Stimulated activated CD8-positive, alpha-beta memory T cell treated with anti-CD3 and anti-CD28 coated beads, Interleukin-15, amount 100 ng/mL, for 48 hours (primary cell): ENCODE results near the gene SH2D3C.

Source experiments
- DNase-seq, 2 donors: peaks; one replicate each; pipeline ENCODE4 v3.0.0-alpha.2; 2020; ENCODE audit warnings: low read depth in 2 of 2

SH2D3C gene

DNA sequence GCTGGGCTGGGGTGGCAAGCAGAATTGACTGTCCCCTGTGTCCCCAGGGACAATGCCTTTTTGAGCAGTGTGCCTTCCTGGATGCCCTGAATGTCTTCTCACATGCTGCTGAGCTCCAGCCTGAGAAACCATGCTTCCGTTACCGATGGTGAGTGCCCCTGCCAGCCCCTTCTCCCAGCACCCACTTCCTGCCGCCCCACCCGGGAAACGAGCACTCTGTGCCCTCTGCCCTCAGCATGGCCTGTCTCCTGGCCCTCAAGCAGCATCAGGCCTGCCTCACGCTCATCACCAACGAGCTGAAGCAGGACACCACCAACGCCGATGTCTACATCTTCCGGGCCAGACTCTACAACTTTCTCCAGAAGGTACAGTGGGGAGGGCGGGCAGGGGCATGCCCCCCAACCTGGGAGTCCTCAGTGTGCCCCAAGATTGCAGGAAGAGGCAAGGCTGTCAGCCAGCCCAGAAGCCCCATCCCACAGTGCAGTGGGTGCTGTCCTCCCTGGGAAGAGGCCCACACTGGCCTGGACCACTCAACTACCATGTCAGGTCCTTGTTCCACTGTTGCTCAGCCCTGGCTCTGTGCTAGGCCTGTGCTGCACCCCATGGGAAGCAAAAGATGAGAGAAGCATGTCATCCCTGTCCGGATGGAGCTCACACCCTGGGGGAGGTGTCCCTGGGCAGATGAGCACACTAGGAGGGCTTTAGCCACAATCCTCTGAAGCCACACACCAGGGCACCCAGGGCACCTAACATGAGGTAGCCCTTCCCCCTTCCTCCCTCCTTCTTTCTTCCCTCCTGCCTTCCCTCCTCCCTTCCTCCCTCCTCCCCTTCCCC lies 58.2 kb downstream of the SH2D3C start:
- no peak for DNase-seq

DNA sequence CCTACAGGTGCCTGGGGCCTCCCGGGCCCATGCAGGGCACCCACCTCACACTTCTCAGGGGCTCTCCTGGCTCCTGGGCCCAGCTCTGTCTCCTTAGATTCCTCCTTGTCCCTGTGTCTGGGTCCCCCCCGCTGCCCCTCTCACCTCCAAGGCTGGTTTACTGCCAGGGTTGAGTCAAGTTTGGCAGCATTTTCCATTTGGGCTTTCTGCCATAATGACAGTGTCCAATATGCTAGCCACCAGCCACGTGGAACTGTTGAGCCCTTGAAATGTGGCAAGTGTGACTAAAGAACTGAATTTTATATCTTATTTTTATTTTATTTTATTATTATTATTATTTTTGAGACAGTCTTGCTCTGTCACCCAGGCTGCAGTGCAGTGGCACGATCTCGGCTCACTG lies 60.7 kb downstream of the SH2D3C start:
- DNase-seq, result no peak

DNA sequence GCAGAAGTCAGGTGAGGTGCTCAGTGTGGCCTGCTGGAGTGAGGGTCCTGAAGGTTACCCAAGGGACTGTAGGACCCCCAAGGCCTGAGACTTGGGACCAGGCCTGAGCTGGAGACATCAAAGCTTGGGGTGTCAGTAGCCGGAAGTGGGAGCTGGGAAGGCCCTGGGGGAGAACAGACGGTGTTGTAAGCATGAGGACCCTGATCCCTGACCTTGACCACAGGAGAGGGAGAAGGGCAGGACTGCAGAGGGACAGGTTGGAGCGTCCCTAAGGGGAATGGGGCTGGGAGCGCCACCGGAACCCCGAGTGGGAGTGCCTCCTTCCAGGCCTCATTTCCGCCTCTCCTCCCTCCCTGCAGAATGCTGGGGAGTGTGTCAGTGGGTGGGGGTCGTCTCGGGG lies 62.1 kb downstream of the SH2D3C start:
- no peak for DNase-seq

DNA sequence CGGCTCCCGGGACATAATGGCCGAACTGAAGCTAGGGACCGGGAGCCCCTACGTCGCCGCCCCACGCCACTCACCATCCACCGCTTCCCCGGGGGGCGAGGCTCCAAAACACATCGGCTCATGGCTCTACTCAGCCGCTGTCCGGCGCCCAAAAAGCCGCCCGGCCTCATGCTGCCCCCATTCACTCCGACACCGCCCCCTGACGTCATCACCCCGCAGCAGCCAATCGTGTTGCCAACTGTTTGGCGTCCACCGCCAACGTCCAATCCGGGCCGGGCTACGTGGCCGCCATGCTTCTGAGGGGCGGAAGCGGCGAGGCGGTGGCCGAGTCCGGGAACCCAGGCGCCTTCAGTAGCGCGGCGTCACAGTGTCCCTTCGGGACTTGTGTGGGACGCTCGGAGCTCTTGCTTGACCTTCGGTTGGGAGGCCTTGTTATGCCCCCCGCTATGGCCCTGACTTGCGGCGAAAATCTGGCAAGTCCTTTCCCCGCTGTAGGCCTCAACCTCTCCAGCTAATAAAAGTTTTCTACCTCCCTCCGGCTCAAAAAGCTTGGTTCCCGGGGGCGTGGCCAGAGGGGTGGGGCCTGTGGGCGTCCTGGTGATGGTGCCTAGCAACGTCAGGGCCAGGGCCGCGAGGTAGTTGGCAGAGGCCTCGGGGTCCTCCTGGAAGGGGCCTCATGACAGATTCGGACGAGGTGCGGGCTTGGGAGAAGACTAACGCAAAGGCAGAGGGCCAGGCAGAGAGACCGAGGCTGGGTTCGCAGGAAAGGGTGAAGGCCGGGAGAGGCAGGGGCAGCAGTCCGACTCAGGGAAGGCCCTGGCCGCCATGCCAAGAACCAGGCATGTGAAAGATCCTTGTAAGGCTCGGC lies 62.8 kb downstream of the SH2D3C start, which contains the start of the genes PTRH1 and TTC16:
TSS of gene PTRH1 (minus strand) at position 194 of the 868 bp plus-strand sequence. CDS start at position 170, 24 bp downstream.
TSS of gene TTC16 (plus strand) at position 610 of the 868 bp plus-strand sequence. CDS start at position 677, 67 bp downstream.
- peak; percentile 95 to 96 for DNase-seq

DNA sequence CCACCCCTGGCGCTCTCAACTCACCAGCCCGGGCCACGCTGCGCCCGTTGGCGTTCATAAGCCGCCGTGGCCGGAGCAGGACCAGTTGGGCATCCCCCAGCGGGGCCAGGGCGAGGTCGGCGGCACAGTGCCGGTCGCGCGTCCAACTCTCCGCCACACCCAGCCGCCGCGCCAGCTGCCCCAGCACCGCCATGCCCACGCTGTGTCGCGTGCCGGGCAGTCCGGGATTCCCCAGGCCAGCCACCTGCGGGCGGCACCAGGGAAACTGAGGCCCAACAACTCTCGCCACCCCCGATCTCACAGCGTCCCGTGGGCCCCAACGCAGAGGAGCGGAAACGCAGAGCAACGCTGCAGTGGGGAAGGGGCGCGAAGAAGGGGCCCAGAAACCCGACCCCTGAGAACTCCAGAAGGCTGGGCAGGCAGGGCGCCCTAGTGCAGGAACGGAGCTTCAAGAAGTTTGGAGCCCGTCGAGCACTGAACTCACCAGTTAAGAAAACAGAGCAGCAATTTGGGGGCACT lies 63.5 kb downstream of the SH2D3C start:
- DNase-seq, result no peak

DNA sequence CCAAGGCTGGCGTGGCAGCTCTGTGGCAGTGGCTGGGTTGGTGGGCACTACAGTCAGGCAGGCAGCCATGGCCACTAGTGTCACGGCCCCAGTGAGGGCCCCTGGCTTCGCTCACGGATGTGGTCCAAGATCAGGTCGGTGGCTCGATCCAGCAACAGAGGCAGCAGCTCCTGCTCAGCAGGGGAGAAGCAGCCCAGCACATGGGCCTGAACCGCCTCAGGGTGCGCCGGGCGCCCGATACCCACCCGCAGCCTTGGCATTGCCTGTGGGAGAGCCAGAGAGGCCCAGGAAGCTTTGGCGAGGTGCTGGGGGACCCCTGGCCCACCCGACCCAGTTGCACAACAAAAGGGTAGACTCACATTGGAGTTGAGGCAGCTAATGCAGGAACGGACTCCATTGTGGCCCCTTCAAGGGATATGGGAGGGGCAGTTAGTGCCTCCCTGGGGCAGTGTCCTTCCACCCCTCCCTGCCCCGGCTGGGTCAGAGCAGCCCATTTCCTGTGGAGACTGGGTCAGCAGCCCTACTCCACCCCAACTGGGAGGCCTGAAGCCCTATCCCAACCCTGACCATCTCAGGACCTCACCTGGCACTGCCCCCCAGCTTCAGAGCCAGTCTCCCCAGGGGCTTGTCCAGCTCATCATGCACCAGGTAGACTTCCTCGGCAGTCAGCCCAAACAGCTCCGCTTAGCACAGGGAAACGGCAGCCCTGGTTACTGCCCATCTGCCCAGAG lies 64.3 kb downstream of the SH2D3C start:
- DNase-seq, result no peak

DNA sequence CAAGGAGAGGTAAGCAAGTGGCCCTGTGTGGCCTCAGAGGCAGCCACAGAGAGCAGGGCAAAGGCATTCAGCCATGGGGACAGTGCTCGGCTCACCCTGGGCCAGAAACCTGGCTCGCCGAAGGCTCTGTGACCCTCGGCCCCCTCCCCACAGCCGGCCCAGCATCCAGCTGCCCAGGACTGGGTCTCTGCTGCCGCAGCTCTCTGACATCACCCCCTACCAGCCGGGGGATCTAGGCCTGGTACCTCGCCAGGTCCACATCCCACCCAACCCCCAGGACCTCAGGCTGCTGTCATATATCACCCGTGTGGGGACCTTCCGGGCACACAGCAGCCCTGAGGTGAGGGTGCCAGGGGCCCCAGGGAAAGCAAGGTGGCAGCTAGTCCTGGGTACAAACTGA lies 65.6 kb downstream of the SH2D3C start:
- DNase-seq, result no peak

DNA sequence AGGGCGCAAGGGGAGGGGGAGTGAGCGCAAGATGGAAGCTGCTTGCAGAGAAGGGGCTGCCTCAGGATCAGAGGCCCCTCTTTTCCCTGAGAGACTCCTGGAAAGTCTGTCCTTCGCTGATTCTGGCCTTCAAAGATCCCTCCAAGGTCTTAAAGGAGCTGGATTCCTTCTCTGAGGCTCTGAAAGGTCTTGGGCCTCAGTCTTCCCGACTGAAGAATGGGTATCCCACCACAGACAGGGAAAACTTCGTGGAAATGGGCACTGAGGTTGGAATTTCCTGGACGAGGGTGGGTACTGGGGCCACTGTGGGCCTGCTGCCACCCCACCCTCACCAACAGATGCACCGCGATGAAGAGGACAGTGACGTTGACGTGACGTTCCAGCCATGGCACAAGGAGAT lies 66.1 kb downstream of the SH2D3C start:
- DNase-seq, result no peak

DNA sequence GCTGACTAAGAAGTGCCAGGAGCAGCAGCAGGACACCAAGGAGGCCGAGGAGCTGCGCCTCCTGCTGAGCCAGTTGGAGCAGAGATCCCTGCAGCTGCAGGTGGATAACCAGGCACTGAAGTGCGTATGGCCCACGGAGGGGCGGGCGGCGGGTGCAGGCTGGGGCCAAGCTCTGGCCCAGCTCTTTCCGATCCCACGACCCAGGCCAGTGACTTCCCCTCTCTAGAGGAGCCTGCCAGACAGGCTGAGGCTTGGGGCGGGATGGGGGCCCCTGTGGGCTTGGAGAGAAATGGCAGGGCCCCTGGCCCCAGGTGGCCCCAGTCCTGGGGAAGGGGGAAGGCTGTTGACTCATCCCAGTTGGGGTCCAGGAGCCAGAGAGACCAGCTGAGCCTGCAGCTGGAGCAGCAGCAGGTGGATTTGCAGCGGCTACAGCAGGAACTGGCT lies 66.6 kb downstream of the SH2D3C start:
- DNase-seq, result no peak

DNA sequence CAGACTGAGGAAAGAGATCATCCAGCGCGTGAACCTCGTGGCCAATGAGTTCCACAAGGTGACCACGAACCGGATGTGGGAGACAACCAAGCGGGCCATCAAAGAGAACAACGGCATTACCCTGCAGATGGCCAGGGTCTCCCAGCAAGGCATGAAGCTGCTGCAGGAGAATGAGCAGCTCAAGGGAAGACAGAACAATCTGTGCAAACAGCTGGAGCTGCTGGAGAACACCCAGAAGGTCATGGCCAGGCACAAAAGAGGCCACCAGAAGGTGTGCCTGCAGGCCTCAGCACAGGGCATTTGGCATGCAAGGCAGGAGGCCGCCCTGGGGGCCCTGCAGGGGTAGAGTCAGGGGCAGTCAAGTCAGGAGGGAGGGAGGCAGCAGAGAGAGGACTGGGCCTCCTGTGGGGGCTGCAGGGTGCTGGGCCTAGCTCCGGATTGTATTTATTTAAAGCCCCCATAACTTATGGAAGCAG lies 67.2 kb downstream of the SH2D3C start:
- DNase-seq, result no peak

DNA sequence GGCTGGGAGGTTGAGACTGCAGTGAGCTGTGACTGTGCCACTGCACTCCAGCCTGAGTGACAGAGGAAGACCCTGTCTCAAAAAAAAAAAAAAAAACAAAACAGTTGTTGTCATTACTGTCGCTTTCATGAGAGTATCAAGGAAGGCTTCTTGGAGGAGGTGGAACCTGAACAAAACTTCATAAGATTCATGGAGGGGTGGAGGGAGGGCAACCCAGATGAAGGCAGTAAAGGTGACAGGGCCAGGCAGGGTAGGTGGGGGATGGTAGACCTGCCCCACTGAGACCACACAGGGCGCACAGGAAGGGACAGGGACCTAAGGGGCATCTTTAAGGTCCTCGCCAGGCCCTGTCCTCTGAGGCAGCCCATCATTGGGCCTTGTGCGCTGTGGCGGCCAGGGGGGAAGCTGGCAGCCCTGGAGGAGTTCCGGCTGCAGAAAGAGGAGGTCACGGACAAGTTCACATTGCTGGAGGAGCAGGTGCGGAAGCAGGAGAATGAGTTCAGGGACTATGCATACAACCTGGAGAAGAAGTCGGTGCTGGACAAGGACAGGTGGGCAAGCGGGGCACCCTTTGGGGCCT lies 68.2 kb downstream of the SH2D3C start:
- DNase-seq, result no peak

DNA sequence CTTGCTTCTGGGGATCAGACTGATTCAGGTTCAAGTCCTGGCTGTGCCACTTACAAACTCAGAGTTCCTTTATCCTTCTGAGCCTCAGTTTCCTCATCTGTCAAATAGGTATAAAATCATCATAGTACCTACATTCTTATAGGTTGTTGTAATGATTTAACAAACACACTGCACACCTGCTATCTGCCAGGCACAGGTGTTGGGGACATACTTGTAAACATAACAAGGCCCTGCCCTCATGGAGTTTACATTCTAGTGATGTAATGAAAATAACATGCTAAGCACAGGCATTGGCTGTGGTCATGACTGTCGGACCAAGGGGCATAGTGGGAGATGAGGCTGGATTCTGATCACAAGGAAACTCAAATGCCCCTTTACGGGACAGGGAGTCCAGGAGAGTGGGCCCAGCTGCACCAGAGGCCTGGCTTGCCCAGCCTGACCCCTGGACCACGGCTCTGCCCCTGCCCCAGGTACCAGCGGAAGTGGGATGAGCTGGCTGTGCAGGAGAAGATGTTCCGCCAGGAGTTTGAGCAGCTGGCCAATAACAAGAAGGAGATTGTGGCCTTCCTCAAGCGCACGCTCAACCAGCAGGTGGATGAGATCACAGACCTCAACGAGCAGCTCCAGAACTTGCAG lies 69.4 kb downstream of the SH2D3C start:
- no peak for DNase-seq

DNA sequence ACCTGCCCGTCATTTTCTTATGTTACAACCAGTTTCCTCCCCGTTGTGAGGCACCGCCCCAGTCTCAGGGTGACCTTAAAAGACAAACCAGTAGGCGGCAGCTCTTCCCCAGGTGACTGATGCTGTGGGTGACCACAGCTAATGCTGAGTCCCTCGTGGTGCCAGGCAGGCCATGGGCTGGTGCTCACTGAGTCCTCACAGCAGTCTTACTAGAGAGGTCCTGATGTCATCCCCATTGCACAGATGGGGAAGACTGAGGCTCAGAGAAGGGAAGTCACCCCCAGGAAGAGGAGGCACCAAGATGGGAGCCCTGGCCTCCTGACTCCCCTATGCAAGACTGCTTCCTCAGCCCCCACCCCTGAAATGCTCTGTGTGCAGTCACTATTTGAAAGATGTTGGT lies 70.7 kb downstream of the SH2D3C start:
- peak; percentile 29 to 39 for DNase-seq

DNA sequence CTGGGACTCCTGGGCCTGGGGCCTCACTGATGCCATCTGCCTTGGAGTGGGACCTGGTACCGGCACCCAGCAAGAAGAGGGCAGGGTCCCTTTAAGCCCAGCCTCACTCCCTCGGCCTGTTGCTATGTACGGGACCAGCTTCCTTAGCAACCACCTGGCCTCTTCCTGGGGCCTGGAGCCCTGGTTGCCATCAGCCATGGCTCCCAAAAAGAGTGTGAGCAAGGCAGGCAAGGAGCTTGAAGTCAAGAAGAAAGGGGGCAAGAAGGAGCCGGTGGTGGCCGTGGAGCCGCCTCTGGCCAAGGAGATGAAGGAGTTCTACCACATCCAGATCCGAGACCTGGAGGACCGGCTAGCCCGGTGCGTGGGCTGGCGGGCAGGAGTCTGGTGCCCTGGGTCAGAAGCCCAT lies 71.6 kb downstream of the SH2D3C start, which contains the start of gene CFAP157:
TSS of gene CFAP157 (plus strand) at position 153 of the 406 bp plus-strand sequence. CDS start at position 197, 44 bp downstream.
- no peak for DNase-seq

DNA sequence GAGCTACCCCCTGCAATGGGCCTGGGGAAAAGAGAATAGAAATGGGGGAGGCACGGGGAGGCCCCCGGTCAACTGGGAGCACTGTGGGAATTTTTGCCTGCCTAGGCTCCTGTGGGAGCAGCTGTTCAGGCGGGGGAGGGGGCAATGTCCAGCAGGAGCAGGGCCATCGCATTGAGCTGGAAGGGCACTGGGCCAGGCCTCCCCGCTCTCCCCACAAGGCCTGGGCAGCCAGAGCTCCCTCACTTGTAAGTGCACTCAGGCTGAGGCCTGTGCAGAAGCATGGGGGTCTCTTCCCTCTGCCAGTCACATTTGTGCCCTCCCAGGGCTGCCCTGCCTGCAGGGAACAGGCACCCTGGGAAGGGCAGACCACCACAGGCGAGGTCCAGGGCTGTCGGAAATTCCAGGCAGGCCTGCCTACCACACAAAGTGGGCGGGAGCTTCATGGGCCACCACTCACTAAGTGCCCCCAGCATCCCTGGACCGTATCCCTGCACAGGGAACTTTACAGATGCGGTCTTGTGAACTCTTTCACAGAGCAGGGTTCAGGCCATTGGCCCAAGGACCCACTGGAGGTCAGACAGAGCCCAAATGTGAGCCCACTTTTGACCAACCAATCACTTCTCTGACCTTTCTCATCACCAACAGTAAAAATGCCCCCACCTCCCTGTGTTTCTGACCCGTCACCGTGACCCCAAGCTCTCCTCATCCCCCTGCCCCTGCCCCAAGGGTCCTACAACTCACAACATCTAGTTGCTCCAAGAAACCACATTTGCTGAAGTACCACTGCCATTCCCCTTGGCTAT lies 72.7 kb downstream of the SH2D3C start:
- no peak for DNase-seq

DNA sequence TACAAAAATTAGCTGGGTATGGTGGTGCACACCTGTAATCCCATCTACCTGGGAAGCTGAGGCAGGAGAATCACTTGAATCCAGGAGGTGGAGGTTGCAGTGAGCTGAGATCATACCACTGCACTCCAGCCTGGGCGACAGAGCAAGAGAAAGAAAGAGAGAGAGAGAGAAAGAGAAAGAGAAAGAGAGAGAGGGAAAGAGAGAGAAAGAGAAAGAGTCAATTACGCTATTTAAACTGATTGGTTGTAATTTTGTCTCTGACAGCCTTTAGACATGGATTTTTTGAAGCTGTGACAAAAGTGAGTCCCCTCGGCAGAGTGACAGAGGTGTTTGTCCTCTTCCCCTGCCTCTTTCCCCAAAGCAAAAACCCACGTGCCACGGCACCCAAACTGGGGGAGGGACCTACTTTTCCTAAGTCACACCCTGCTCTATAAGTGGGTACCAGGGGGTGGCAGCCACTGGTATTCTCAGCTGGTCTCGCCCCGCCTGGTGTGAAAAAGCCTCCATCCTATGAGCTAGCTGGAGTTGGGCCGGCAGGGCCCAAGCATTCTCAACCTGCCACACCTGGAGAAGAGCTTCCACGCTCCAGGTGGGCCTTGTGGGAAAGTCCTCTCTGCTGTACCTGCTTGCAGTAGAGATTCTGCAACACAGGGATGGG lies 75.0 kb downstream of the SH2D3C start:
- no peak for DNase-seq

DNA sequence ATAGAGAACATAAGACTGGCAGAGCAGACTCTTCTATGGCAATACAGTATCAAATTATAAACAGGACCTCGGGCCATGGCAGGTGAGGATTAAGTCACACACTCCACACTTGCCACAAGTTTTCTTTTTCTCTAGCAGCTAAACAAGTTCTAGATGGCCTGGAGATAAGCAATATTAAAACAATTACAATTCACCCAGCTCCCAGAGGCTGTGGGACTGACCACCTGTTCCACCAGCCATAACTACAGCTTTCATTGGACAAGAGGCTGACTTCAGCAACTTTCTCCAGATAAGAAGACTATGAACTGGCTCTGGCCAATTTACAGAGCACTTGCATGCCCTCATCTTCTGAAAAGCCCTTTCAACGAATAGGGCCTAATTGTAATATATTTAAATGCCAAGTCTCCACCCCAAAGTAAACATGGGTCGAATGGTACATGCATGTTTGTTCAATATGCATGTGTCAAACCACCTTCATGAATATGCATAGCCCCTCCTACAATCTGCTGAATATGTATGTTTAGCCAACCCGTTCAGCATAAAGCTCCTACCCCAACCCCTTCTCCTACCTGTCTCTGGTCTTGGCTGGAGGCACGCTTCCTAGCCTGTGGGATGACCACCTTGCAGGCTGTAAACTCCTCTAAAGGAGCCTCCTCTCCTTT lies 77.7 kb downstream of the SH2D3C start:
- no peak for DNase-seq

DNA sequence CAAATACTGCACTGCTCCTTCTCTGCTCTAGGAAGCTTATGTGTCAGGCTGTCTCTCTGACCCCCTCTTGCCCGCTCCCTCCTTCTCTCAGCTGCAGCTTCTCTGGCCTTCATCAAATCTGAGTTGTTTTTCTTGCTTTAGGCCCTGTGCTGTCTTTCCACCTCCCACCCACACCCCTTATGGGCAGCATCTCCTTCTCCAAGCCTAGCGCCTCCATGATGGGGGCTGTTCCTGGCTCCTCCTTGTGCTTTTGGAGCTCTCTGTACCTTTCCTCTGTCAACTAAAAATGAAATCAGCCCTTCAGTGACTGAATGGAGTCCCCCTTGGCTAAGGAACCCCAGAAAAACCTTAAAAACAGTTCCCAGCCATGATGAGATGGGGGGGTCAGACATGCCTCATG lies 78.3 kb downstream of the SH2D3C start:
- DNase-seq, result no peak
